GM12872 (cell line): ENCODE data around the gene SYT1.

ENCODE experiments used
- TF ChIP-seq, protein P1 (sequence below): IDR thresholded peaks from 3 replicates; pipeline ENCODE4 v1.5.1; 2011; ENCODE audit warnings: low read depth, mild to moderate bottlenecking, low read length, moderate library complexity; ENCODE audit not compliant: insufficient read depth

The SYT1 gene

DNA sequence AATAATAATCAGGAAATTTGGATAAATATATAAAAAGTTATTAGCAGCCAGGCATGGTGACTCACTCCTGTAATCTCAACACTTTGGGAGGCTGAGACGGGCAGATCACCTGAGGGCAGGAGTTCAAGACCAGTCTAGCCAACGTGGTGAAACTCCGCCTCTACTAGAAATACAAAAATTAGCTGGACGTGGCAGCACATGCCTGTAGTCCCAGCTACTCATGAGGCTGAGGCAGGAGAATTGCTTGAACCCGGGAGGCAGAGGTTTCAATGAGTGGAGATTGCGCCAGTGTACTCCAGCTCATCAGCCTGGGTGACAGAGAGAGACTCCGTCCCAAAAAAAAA, 64.5 kb downstream of the SYT1 start:
- TF ChIP-seq, protein P1, sequence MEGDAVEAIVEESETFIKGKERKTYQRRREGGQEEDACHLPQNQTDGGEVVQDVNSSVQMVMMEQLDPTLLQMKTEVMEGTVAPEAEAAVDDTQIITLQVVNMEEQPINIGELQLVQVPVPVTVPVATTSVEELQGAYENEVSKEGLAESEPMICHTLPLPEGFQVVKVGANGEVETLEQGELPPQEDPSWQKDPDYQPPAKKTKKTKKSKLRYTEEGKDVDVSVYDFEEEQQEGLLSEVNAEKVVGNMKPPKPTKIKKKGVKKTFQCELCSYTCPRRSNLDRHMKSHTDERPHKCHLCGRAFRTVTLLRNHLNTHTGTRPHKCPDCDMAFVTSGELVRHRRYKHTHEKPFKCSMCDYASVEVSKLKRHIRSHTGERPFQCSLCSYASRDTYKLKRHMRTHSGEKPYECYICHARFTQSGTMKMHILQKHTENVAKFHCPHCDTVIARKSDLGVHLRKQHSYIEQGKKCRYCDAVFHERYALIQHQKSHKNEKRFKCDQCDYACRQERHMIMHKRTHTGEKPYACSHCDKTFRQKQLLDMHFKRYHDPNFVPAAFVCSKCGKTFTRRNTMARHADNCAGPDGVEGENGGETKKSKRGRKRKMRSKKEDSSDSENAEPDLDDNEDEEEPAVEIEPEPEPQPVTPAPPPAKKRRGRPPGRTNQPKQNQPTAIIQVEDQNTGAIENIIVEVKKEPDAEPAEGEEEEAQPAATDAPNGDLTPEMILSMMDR = no peak

DNA sequence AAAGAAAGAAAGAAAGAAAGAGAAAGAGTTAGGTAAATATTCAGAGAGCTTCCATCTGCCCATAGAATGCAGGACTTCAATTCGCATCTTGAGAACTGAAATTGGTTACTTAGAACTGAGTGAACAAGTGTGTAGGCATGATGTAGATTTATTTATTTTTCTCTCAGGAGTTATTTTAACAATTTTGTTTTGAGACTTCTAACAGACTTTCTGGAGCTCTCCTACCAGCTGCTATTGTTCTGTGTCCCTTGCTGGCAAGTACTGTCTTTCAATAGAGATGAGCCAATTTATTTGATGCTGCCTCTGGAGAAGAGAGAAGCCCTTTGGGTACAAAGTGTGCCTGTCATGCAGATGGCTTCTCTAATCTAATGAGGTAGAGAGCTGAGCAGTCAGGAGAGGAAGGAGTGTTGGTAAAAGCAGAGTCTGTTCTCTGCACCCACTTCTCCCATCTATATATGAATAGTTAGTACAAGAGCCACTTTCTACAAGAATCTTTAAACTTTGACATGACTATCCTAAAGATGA, 67.0 kb downstream of the SYT1 start:
- TF ChIP-seq, protein P1 = no peak

DNA sequence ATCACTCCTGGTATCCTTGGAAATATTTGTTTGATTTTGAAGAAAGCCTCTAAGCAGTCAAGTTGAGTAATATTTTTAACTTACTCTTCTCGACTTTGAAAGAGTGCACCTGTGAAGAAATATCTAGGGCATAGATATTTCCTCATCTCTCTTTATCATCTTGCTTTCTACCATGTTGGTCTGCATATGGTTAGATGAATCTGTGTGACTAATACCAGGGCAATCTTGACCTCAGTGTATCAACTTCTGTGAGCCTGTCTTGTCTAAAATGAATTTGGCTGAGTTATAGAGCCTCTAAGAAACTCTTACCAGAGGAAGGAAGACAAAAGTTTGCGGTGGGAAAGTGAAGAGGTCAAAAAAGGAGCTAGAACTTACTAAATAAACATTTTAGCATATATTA, 68.4 kb downstream of the SYT1 start:
- TF ChIP-seq, protein P1 = no peak

DNA sequence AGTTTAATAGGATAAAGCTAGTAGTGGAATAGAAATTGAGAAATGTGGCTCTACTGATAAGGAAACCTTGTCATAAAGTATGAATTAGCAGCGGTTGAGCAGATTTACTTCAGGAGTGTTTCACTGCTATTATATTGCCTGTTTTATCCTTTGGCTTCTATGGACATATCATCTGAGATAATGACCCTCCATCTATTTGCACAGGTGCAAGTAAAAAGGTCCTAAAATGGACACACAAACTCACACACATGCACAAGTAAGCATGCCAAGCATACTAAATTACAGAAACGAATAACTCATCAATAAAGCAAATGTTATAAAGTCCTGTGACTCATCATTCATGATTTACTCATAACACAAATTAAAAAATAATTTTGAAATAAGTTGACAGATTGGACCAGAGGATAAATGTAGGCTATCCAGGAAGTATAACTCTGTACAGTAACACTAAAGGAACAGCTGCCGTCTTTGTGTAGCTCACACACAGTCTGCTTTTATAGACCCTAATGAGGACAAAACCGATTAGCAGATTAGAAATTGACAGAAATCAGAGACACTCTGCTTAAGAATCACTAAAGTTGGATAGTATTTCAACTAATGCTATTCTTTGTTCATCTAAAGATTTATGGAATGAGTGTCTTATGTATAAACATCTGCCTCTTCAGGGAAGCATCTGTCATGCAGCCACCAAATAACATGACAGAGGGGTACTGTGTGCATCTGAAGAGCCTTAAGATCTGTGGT, 73.9 kb downstream of the SYT1 start:
- TF ChIP-seq, protein P1 = no peak

DNA sequence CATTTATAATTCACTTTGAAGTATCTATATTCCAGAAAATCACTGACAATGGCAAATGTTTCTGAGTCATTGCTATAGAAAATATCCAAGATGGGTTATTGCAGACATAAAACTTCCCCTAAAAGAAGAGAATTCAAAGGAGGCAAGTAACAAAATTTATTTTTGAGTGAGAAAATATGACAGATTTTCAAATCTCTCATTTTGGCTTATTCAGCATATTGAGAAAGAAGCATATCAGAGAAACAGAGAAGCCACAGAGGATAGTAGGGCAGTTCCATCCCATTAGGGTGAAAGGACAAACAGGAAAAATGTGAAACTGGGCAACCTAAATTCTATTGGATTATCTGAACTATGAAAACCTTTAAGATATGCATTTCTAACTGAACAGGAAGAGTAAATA, 85.0 kb downstream of the SYT1 start:
- TF ChIP-seq, protein P1 = no peak

DNA sequence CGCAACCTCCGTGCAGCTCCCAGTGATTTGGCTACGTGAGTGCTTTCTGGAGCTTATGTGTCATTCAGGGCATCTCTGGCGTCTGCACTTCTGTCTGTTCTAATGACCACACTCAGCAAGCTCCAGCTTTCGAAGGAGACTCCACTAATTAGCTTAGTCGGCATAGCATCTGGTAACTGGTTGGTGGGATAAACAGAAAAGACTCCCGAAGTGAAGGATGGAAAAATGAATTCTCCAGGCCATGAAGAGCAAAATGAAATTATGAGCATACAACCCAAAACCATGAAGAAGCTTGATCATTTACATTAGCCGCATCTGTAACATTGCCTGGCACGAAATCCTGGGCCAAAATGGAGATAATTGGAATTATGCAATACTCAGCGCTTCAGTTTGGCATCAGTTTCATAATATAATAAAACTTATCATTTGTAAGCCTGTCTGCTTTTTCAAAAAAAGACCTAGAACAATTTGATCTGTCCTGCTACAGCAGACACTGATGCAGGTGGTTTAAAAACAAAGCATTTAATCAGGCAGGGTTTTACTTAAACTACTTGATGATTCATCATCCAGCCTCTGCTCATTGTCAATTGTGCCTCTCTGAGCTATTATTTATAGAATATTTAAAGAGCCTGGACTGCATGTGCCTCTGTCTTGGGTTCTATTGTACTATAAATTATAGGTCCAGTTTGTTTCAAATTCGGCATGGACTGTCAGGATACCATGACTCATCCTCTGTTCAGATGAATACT, 87.4 kb downstream of the SYT1 start:
- TF ChIP-seq, protein P1 = no peak

DNA sequence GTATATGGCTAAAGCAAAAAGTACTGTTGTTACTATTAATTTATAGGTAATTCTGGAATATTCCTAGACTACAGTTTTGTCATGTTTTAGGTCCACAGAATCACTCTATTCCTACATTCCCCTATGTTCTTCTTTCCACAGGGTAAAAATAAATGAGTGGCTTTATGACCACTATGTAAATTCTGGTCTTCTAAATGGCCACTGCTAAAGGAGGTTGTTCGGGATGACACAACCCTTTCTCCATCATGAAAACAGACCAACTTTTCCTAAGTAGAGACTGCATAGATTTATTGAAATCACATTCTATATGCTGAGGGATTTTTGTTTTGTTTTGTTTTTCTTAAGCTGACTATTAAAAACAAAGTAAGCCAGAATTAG, 88.0 kb downstream of the SYT1 start:
- TF ChIP-seq, protein P1 = no peak
